Lower lobe of right lung (tissue), 2 donors: ENCODE data around the gene DPPA2. TPM values are rescaled to one million over a fixed set of nuclear protein-coding genes. Genes with fewer than 3 reads are reported as not detected.

Experiments
- ATAC-seq, 2 donors: fragments of 200-7000 bp; cut with Tn5 transposase; one replicate each; pipeline ENCODE4 v1.9.1; 2020 to 2022; ENCODE audit warnings: mild to moderate bottlenecking in 2 of 2, moderate library complexity in 2 of 2
- DNase-seq: peaks from one replicate; pipeline ENCODE4 v3.0.0-alpha.2; 2020
- H3K27ac ChIP-seq: fragments of 200-600 bp; one replicate; pipeline ENCODE4 v1.8.0; 2022
- H3K27me3 ChIP-seq: fragments of 200-600 bp; one replicate; pipeline ENCODE4 v1.8.0; 2022; ENCODE audit warnings: low read depth
- H3K36me3 ChIP-seq: fragments of 200-600 bp; one replicate; pipeline ENCODE4 v1.8.0; 2022; ENCODE audit warnings: mild to moderate bottlenecking
- H3K4me1 ChIP-seq: fragments of 200-600 bp; one replicate; pipeline ENCODE4 v1.8.0; 2022
- H3K4me3 ChIP-seq: fragments of 200-600 bp; one replicate; pipeline ENCODE4 v1.8.0; 2022; ENCODE audit warnings: mild to moderate bottlenecking
- H3K9me3 ChIP-seq: fragments of 200-600 bp; one replicate; pipeline ENCODE4 v1.8.0; 2022
- intact Hi-C: fragments of 100-400 bp; cut with DNase I; formaldehyde crosslinking; loops from one replicate; pipeline ENCODE4 v1.11.0; 2022
- total RNA-seq: library from RNA; stranded (reverse); fragmentation: NEBNext Ultra II Directional; extraction: Animal tissue kit (Norgen Biotek cat#: 25700); gene quantifications from one replicate; pipeline ENCODE4 v1.2.1, GENCODE V29; 2021
- TF ChIP-seq, protein P1 (sequence below): fragments of 200-600 bp; IDR thresholded peaks from one replicate; pipeline ENCODE4 v1.8.0; 2022; ENCODE audit warnings: antibody characterized with exemption, mild to moderate bottlenecking
- donor health status: DM: no; HTN: yes; CAD: no; lungs with severe emphysema.

DPPA2 gene
- total RNA-seq, 1 donor from 2014 or later: not detected

- DNase-seq (no peak), ATAC-seq (no peak)
- no peak overlapping the region for H3K27ac ChIP-seq
- no peaks in the 10 kb centered on the region for H3K9me3 ChIP-seq
- intact Hi-C loops: no loop called here
- no peaks in the 10 kb centered on the region for H3K36me3 ChIP-seq
- peaks cover 3% of the 10 kb centered on the region for H3K27me3 ChIP-seq
- TF ChIP-seq, protein P1, sequence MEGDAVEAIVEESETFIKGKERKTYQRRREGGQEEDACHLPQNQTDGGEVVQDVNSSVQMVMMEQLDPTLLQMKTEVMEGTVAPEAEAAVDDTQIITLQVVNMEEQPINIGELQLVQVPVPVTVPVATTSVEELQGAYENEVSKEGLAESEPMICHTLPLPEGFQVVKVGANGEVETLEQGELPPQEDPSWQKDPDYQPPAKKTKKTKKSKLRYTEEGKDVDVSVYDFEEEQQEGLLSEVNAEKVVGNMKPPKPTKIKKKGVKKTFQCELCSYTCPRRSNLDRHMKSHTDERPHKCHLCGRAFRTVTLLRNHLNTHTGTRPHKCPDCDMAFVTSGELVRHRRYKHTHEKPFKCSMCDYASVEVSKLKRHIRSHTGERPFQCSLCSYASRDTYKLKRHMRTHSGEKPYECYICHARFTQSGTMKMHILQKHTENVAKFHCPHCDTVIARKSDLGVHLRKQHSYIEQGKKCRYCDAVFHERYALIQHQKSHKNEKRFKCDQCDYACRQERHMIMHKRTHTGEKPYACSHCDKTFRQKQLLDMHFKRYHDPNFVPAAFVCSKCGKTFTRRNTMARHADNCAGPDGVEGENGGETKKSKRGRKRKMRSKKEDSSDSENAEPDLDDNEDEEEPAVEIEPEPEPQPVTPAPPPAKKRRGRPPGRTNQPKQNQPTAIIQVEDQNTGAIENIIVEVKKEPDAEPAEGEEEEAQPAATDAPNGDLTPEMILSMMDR: no peak
- H3K4me3 ChIP-seq: no peak overlapping the region
- no peaks in the 10 kb centered on the region for H3K4me1 ChIP-seq
Measured at GRCh38 chr3:109355625-109356441, 39.5 kb upstream of the DPPA2 start.

DNA sequence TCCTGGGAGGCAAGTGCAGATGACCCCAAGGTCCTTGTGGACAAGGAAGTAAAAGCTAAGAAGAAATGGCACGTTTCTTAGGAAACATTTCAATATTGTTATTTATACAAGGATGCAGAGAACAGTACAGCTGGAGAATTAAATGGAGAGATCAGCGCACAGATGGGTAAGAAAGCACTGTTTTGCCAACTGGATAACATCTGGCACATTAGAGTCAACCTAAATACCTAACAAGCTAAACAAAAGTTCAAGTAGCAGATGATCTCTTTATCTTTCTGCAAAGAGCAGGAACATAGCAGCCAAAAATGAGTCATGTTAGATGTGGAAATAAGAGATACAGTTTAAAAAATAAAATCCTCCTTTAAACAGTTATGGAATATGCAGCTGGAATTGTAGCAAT is 36.7 kb upstream of the DPPA2 start:
- no peaks in the 10 kb centered on the region for H3K36me3 ChIP-seq
- no peak overlapping the region for H3K27ac ChIP-seq
- ATAC-seq (no peak), DNase-seq (no peak)
- no peaks in the 10 kb centered on the region for H3K4me1 ChIP-seq
- TF ChIP-seq, protein P1: no peak
- peaks cover 3% of the 10 kb centered on the region for H3K27me3 ChIP-seq
- H3K9me3 ChIP-seq: no peaks in the 10 kb centered on the region
- intact Hi-C loops: no loop called here
- no peak overlapping the region for H3K4me3 ChIP-seq

DNA sequence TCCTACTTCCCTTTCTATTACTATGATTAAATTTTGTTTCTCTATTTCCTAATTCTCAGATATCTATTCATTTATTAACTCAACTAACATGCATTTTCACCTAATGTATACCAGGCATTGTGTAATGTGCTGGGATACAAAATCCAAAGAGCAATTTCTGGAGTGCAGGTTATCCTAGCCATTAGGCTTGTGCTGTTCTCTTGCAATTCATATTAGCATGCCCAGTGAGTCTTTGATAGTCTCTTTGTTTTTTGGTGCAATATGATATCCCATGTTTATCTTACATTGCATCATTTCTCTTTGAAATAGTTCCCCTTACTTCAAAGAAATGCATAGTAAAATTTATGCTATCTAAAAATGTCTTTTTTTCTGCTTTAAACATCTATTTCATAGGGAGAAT is 34.9 kb upstream of the DPPA2 start:
- TF ChIP-seq, protein P1: no peak
- intact Hi-C loops: no loop called here
- no peak overlapping the region for H3K4me3 ChIP-seq
- H3K9me3 ChIP-seq: no peaks in the 10 kb centered on the region
- no peak overlapping the region for H3K27ac ChIP-seq
- DNase-seq: no peak
- H3K36me3 ChIP-seq: no peaks in the 10 kb centered on the region
- no peaks in the 10 kb centered on the region for H3K27me3 ChIP-seq
- no peaks in the 10 kb centered on the region for H3K4me1 ChIP-seq
- ATAC-seq: no peak

DNA sequence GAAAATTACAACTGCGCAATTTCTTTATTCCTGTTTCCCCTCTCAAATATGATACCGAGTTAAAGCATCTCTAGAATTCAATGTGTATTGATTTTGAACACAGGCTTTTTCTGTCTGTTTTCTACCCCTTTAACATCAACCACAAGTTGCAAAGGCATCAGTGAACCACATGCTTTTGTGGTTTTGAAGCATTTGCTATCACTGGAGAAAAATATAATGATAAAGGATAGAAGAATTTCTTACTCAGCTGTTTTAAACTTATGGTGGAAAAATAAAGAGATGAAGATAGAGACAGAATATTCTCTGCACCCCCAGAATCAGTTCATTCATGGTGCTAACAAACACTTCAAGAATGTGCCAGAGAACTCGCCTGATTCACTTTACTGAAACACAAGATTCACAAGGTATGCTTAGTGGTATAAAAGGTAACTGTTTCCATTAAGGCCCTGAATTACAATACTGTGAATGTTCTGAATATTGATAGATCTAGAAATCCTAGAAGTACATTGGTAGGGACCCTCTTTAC is 30.5 kb upstream of the DPPA2 start:
- Histone ChIP-seq H3K36me3 (no peaks in the 10 kb centered on the region), H3K4me1 (no peaks in the 10 kb centered on the region), H3K4me3 (no peak overlapping the region), H3K9me3 (no peaks in the 10 kb centered on the region), H3K27me3 (no peaks in the 10 kb centered on the region), H3K27ac (no peak overlapping the region)
- TF ChIP-seq, protein P1: no peak
- DNase-seq (no peak), ATAC-seq (no peak)
- intact Hi-C loops: no loop called here

- Histone ChIP-seq H3K4me3 (no peak overlapping the region), H3K27ac (no peak overlapping the region), H3K9me3 (no peaks in the 10 kb centered on the region), H3K36me3 (no peaks in the 10 kb centered on the region), H3K4me1 (no peaks in the 10 kb centered on the region), H3K27me3 (no peaks in the 10 kb centered on the region)
- ATAC-seq: no peak
- TF ChIP-seq, protein P1: no peak
- DNase-seq: no peak
- intact Hi-C loops: no loop called here
Measured at GRCh38 chr3:109346099-109346498, 29.8 kb upstream of the DPPA2 start.
